DND-41 (cell line): ENCODE results near the gene NXPE4.
"Not testable (repeated sequence)": the region's sequence is repeated elsewhere in the genome, so short reads cannot be mapped to it uniquely, and the experiment has no call there.

Source experiments
- EZH2 ChIP-seq: IDR thresholded peaks from 3 replicates; pipeline ENCODE4 v1.6.1; 2012; ENCODE audit warnings: borderline replicate concordance, low read depth, mild to moderate bottlenecking, moderate library complexity, low read length, inconsistent platforms; ENCODE audit not compliant: severe bottlenecking
- TF ChIP-seq, protein P1 (sequence below): IDR thresholded peaks from 2 replicates; pipeline ENCODE4 v1.5.1; 2012; ENCODE audit warnings: borderline replicate concordance, low read length, moderate library complexity, mild to moderate bottlenecking; ENCODE audit not compliant: poor library complexity, severe bottlenecking; ENCODE audit errors: extremely low read depth

DNA sequence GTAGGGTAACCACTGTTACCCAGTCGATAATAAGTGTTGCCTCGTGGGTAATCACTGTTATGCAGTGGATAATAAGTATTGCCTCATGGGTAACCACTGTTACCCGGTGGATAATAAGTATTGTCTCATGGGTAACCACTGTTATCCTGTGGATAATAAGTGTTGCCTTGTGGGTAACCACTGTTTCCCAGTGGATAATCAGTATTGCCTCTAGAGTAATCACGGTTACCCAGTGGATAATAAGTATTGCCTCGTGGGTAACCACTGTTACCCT, 11.2 kb upstream of the NXPE4 start:
- not testable (repeated sequence) for TF ChIP-seq EZH2
- TF ChIP-seq, protein P1, sequence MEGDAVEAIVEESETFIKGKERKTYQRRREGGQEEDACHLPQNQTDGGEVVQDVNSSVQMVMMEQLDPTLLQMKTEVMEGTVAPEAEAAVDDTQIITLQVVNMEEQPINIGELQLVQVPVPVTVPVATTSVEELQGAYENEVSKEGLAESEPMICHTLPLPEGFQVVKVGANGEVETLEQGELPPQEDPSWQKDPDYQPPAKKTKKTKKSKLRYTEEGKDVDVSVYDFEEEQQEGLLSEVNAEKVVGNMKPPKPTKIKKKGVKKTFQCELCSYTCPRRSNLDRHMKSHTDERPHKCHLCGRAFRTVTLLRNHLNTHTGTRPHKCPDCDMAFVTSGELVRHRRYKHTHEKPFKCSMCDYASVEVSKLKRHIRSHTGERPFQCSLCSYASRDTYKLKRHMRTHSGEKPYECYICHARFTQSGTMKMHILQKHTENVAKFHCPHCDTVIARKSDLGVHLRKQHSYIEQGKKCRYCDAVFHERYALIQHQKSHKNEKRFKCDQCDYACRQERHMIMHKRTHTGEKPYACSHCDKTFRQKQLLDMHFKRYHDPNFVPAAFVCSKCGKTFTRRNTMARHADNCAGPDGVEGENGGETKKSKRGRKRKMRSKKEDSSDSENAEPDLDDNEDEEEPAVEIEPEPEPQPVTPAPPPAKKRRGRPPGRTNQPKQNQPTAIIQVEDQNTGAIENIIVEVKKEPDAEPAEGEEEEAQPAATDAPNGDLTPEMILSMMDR, result not testable (repeated sequence)
